Fibroblast of lung (primary cell): Measurements from ENCODE around the gene RTN4RL1.

Experiments
- EZH2 ChIP-seq: IDR thresholded peaks from 2 replicates; pipeline ENCODE4 v1.5.1; 2012; ENCODE audit warnings: low read length, control low read depth, mild to moderate bottlenecking; ENCODE audit errors: missing control alignments
- TF ChIP-seq, protein P1 (sequence below), 2 donors: IDR thresholded peaks in 1 of 2; conservative IDR thresholded peaks in 1 of 2; 1 replicate in 1 of 2; 2 replicates in 1 of 2; pipeline ENCODE4 v1.5.1; 2011 to 2012; ENCODE audit warnings: low read length in 2 of 2, control low read depth in 1 of 2, inconsistent platforms in 1 of 2, low read depth in 1 of 2, mild to moderate bottlenecking in 1 of 2

DNA sequence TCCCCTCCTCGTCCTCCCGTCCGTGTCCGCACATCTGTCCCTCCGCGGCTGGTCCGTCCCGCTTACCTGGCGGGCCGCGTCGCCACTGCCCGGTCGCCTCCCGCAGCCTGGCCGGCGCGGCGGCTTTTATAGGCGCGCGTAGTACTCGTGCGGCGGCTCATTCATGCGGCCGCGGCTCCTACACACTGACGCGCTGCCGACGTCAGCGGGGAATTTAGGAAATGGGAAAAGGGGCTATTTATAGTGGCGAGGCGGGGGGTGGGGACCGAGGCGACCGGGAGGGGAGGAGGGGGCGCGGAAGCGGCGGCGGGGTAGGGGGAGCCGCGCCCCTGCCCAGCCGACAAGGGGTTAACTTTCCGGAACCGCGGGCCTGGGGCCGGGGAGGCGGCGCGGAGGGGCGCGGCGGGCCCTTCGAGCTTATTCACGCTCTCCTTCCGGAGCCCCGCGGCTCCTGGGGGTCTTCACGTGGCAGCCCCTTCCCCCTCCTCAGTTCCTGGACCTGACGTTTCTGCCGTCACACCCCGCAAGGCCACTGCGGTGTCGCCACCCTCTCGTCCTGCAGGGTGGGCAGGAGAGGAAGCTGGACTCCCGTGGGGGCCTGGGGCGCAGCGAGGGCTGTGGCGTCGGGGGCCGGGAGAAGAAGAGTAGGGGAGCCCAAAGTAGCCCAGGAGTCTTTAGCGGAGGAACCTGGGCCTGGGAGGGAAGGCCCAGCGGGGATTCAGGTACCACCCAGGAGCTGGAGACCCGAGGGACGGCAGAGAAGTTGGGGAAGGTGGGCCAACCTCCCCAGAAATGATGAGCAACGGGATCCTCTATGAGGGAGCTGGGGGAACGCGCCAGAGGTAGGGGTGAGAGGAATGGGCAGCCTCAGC is 26.2 kb upstream of the RTN4RL1 start:
- TF ChIP-seq, protein P1, sequence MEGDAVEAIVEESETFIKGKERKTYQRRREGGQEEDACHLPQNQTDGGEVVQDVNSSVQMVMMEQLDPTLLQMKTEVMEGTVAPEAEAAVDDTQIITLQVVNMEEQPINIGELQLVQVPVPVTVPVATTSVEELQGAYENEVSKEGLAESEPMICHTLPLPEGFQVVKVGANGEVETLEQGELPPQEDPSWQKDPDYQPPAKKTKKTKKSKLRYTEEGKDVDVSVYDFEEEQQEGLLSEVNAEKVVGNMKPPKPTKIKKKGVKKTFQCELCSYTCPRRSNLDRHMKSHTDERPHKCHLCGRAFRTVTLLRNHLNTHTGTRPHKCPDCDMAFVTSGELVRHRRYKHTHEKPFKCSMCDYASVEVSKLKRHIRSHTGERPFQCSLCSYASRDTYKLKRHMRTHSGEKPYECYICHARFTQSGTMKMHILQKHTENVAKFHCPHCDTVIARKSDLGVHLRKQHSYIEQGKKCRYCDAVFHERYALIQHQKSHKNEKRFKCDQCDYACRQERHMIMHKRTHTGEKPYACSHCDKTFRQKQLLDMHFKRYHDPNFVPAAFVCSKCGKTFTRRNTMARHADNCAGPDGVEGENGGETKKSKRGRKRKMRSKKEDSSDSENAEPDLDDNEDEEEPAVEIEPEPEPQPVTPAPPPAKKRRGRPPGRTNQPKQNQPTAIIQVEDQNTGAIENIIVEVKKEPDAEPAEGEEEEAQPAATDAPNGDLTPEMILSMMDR (conservative IDR thresholded peaks at IDR 0.05 in 1 of 2, IDR thresholded peaks at IDR 0.05 in 1 of 2; ENCODE audit: low read depth in 1 of 2, low read length in 2 of 2), result no peak
- TF ChIP-seq EZH2, result peak; percentile 48
